CD4-positive, alpha-beta T cell (primary cell): ENCODE data around the gene NOL12. TPM values are rescaled to one million over a fixed set of nuclear protein-coding genes. Genes with fewer than 3 reads are reported as not detected.

Source experiments
- ATAC-seq: fragments of 200-7000 bp; cut with Tn5 transposase; one replicate; pipeline ENCODE4 v1.10.0; 2022; ENCODE audit warnings: mild to moderate bottlenecking; ENCODE audit not compliant: poor library complexity
- CTCF ChIA-PET: fragments of 350-600 bp; sonication (Branson Sonifier 250); formaldehyde crosslinking; loops from one replicate; lab custom pipeline; 2021; ENCODE audit warnings: antibody characterized with exemption, inconsistent platforms; lab: Charles Lee
- POLR2A ChIA-PET: fragments of 350-600 bp; sonication (Branson Sonifier 250); formaldehyde crosslinking; loops from one replicate; lab custom pipeline; 2021; ENCODE audit warnings: antibody characterized with exemption, inconsistent platforms; lab: Charles Lee
- DNase-seq, 14 experiments: peaks; one replicate each; pipeline ENCODE4 v3.0.0-alpha.2; 2013 to 2020; ENCODE audit warnings: mixed read lengths in 2 of 14
- H3K27ac ChIP-seq, 2 donors: one replicate each; pipeline versions ENCODE4 v1.5.1 to v1.7.0; 2013; ENCODE audit warnings: low read length in 2 of 2, low read depth in 1 of 2, mild to moderate bottlenecking in 1 of 2
- H3K27me3 ChIP-seq, 2 experiments: 1 replicate in 1 of 2; 2 replicates in 1 of 2; pipeline versions ENCODE4 v1.6.1 to v1.7.0; 2013; ENCODE audit warnings: low read length in 2 of 2, control low read depth in 1 of 2, mild to moderate bottlenecking in 1 of 2, moderate library complexity in 1 of 2; ENCODE audit not compliant: insufficient read depth in 2 of 2, control insufficient read depth in 1 of 2
- H3K36me3 ChIP-seq: one replicate; pipeline ENCODE4 v1.6.1; 2013; ENCODE audit warnings: low read length, control low read depth; ENCODE audit not compliant: insufficient read depth
- H3K4me1 ChIP-seq: one replicate; pipeline ENCODE4 v1.6.1; 2013; ENCODE audit warnings: low read length, control low read depth; ENCODE audit not compliant: insufficient read depth
- H3K4me3 ChIP-seq: one replicate; pipeline ENCODE4 v1.5.1; 2013; ENCODE audit warnings: mild to moderate bottlenecking, low read length, moderate library complexity
- H3K9me3 ChIP-seq, 2 experiments: 1 replicate in 1 of 2; 2 replicates in 1 of 2; pipeline versions ENCODE4 v1.6.1 to v1.7.0; 2013; ENCODE audit warnings: low read length in 2 of 2, mild to moderate bottlenecking in 2 of 2, control low read depth in 1 of 2, moderate library complexity in 1 of 2; ENCODE audit not compliant: control insufficient read depth in 1 of 2, insufficient read depth in 1 of 2
- H3K27ac Mint-ChIP-seq: one replicate; pipeline ENCODE4 v1.8.0; 2020; ENCODE audit warnings: mixed read lengths
- H3K27me3 Mint-ChIP-seq: one replicate; pipeline ENCODE4 v1.8.0; 2021; ENCODE audit warnings: mixed read lengths
- H3K36me3 Mint-ChIP-seq: one replicate; pipeline ENCODE4 v1.8.0; 2021; ENCODE audit warnings: low read depth, mixed read lengths
- H3K4me1 Mint-ChIP-seq: one replicate; pipeline ENCODE4 v1.8.0; 2021; ENCODE audit warnings: low read depth, mixed read lengths
- H3K4me3 Mint-ChIP-seq: one replicate; pipeline ENCODE4 v1.8.0; 2020; ENCODE audit warnings: mild to moderate bottlenecking, mixed read lengths
- H3K9me3 Mint-ChIP-seq: one replicate; pipeline ENCODE4 v1.8.0; 2020; ENCODE audit warnings: mixed read lengths
- CTCF ChIP-seq: fragments of 200-600 bp; IDR thresholded peaks from one replicate; pipeline ENCODE4 v1.8.0; 2022; ENCODE audit warnings: antibody characterized with exemption, mild to moderate bottlenecking
- intact Hi-C, 2 experiments: fragments of 100-400 bp; cut with DNase I in 1 of 2; cut with micrococcal nuclease in 1 of 2; formaldehyde crosslinking; loops; one replicate each; pipeline versions ENCODE4 v1.15.1 to v1.9.0; 2023 to 2025; cut with DNase I, micrococcal nuclease
- total RNA-seq, 174 experiments: library from RNA in 2 of 174; stranded (reverse) in 2 of 174; gene quantifications; one replicate each; pipeline ENCODE4 v1.2.3 and lab custom pipeline; 2021 to 2026

NOL12 gene
- total RNA-seq, 2 experiments from 2014 or later, result 24.3 to 26.2 TPM

DNA sequence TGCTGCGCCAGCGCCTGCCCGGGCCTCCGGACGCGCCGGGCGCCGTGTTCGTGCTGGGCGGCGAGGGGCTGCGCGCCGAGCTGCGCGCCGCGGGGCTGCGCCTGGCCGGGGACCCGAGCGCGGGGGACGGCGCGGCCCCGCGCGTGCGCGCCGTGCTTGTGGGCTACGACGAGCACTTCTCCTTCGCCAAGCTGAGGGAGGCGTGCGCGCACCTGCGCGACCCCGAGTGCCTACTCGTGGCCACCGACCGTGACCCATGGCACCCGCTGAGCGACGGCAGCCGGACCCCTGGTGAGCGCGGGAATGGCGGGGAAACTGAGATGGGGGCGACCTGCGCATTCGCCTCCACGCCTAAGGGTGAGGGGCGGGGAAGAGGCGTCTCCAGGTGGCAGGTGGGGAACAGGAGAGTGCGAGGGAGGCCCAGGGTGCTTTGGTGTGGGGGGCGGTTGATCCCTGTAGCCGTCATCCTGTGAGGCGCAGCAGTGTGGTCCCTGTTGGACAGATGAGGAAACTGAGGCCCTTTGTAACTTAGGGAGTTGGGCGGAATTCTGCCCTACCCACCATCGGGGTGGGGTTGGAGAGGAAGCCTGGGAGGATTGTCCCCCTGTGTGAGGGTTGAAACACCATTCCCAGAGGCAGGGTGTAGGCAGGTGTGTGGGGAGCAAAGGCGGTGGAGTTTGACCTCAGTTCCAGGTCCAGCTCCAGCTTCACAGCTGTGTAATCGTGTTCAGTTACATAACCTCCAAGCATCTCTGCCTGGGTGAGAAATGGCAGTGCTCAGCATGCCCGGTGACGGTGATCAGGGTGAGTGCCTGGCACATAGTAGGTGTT lies 26.9 kb upstream of the NOL12 start:
- Mint-ChIP-seq H3K4me1 (peaks cover 46% of the 10 kb centered on the region), H3K36me3 (peaks cover 24% of the 10 kb centered on the region), H3K4me3 (peak overlapping the region; percentile 71), H3K27me3 (no peaks in the 10 kb centered on the region), H3K27ac (peak overlapping the region; percentile 61), H3K9me3 (no peaks in the 10 kb centered on the region)
- Histone ChIP-seq H3K4me3 (peak overlapping the region; percentile 65), H3K4me1 (peaks cover 35% of the 10 kb centered on the region), H3K27me3 (no peaks in the 10 kb centered on the region), H3K9me3 (no peaks in the 10 kb centered on the region), H3K36me3 (peaks cover 6% of the 10 kb centered on the region), H3K27ac (no peak overlapping the region)
- intact Hi-C loops, result loop anchor here (2.0 kb wide), 2 partner anchors 16 to 18 kb away; no protein-coding TSS in a partner anchor
- ChIA-PET CTCF (interaction anchor here (1.0 to 5.6 kb wide), 7 partner anchors 12 to 67 kb away, joined by 3 to 63 read pairs (median 9); partner anchors contain the start of gene LGALS1), POLR2A (interaction anchor here (0.6 to 9.8 kb wide), 13 partner anchors 10 to 848 kb away, joined by 3 to 256 read pairs (median 12); partner anchors contain the start of genes GGA1, LGALS1, MICALL1 and SH3BP1)
- TF ChIP-seq CTCF, result no peak
- ATAC-seq (no peak), DNase-seq (peak in 4 of 14 experiments; percentile 28 to 65 (median 44))

- no peak for ATAC-seq
Measured at GRCh38 chr22:37659897-37660708, 26.0 kb upstream of the NOL12 start.

More at GRCh38 chr22:37659897-37660708, 26.0 kb upstream of the NOL12 start:
- intact Hi-C loops, result loop anchor here (2.0 kb wide), 2 partner anchors 17 to 19 kb away; no protein-coding TSS in a partner anchor
- Mint-ChIP-seq H3K27ac (peak overlapping the region; percentile 61), H3K9me3 (no peaks in the 10 kb centered on the region), H3K4me3 (peak overlapping the region; percentile 71), H3K27me3 (no peaks in the 10 kb centered on the region), H3K36me3 (peaks cover 19% of the 10 kb centered on the region), H3K4me1 (peaks cover 49% of the 10 kb centered on the region)
- CTCF ChIA-PET, result interaction anchor here (1.5 to 5.6 kb wide), 5 partner anchors 9 to 68 kb away, joined by 4 to 63 read pairs (median 15); no protein-coding TSS in a partner anchor
- POLR2A ChIA-PET, result interaction anchor here (1.7 to 9.8 kb wide), 7 partner anchors 14 to 52 kb away, joined by 7 to 256 read pairs (median 43); partner anchors contain the start of genes GGA1, LGALS1 and SH3BP1
- Histone ChIP-seq H3K9me3 (no peaks in the 10 kb centered on the region), H3K36me3 (peaks cover 2% of the 10 kb centered on the region), H3K27me3 (no peaks in the 10 kb centered on the region), H3K4me1 (peaks cover 35% of the 10 kb centered on the region), H3K27ac (no peak overlapping the region), H3K4me3 (peak overlapping the region; percentile 65)
- DNase-seq, result no peak
- TF ChIP-seq CTCF, result no peak
